ENCODE data around the gene CPEB1.

Gene CPEB1

GRCh38 chr15:82595766-82596165 is 51.4 kb downstream of the CPEB1 start:
- no peak for DNase-seq (ENCODE audit: low read depth in 1 of 2, low spot score in 1 of 2)

DNA sequence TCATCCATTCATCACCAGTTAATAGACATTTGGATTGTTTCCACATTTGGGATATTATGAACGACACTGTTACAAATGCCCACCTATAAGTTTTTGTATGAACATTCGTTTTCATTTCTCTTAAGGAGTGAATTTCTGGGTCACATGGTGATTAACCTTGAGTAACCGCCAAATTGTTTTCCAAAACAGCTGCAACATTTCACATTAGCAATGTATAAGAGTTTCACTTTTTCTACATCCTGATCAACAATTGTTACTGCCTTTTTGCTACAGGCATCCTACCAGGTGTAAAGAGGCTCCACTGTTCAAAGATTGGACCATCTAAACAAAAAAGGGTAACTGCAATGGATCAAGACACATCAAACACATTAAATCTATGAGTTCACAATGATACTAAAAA is 52.0 kb downstream of the CPEB1 start:
- no peak for DNase-seq (ENCODE audit: low read depth in 1 of 2, low spot score in 1 of 2)

GRCh38 chr15:82587805-82588204 is 59.4 kb downstream of the CPEB1 start:
- no peak for DNase-seq (ENCODE audit: low read depth in 1 of 2, low spot score in 1 of 2)

- DNase-seq (ENCODE audit: low read depth in 1 of 2, low spot score in 1 of 2) = no peak
These were observed 62.1 kb downstream of the CPEB1 start for GRCh38 chr15:82585072-82585471.

DNA sequence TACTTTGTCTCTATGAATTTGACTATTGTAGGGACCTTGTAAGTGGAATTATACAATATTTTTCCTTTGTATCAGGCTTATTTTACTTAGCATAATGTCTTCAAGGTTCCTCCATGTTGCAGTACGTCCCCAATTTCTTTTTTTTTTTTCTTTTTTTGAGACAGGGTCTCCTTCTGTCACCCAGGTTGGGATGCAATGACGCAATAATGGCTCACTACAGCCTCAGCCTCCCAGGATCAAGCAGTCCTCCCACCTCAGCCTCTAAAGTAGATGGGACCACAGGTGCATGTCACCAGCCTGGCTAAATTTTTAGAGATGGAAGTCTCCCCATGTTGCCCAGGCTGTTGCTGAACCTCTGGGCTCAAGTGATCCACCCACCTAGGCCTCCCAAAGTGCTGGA is 66.5 kb downstream of the CPEB1 start:
- DNase-seq (ENCODE audit: low read depth in 1 of 2, low spot score in 1 of 2) = no peak

DNA sequence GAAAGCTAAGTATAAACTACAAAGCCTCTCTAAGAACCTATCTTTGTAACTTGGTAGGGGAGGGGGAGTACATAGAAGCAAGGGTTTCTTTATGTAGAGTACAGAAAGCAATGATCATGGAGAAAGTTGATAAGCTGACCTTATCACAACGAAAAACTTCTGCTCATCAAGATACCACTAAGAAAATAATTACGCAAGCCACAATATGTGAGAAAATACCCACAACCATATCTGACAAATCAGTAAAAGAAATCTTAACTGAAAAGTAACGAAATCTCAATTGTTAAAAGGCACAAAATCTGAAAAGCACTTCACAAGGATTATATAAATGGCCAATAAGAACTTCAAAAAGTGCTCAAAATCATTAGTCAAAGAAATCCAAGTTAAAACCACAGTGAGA is 71.8 kb downstream of the CPEB1 start:
- no peak for DNase-seq (ENCODE audit: low read depth in 1 of 2, low spot score in 1 of 2)

DNA sequence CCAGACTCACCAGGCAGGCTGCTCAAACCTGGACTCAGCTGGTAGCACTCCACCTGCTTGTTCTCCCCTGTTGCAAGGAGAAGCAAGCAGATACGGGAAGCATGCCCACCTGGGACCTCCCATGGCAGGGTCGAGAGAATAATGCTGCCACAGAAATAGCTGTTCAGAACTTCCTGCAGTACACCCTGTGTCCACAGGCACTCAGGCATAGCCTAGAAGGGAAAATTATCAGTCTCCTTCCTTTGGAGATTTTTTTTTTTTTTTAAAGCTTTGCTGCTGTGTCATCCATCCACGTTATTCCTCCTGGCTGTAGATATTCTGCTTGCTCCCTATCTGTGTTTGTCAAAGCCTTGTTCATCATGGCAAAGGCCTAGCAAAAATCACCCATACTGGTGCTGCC is 74.2 kb downstream of the CPEB1 start:
- no peak for DNase-seq (ENCODE audit: low read depth in 1 of 2, low spot score in 1 of 2)

- DNase-seq (ENCODE audit: low read depth in 1 of 2, low spot score in 1 of 2) = no peak
These were observed 74.9 kb downstream of the CPEB1 start for GRCh38 chr15:82572311-82572710.

DNA sequence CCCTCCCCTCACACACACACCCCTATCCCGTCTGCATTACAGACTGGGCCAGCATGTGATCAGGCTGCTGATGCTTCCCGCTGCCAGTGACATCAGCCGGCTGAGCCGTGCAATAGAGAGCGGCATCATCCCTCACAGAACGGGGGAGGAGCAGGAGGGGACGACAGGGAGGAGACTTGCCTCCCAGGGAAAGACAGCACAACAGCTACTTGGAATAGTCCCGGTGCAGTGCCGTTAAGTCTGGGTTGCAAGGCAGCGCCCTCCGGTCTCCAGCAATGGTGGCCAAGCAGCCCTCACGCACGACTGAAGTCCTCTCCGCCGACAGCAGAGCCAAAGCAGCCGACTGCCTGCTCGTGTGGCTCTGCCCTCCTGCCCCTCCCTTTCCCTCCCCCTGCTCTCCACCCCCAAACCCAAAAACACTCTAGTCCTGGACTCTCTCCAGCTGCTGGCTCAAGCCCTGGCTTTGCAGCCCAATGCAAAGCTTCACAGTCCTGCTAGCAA is 75.4 kb downstream of the CPEB1 start:
- no peak for DNase-seq (ENCODE audit: low read depth in 1 of 2, low spot score in 1 of 2)

- DNase-seq (ENCODE audit: low read depth in 1 of 2, low spot score in 1 of 2) = no peak
These were observed 76.2 kb downstream of the CPEB1 start for GRCh38 chr15:82570721-82571508.

DNA sequence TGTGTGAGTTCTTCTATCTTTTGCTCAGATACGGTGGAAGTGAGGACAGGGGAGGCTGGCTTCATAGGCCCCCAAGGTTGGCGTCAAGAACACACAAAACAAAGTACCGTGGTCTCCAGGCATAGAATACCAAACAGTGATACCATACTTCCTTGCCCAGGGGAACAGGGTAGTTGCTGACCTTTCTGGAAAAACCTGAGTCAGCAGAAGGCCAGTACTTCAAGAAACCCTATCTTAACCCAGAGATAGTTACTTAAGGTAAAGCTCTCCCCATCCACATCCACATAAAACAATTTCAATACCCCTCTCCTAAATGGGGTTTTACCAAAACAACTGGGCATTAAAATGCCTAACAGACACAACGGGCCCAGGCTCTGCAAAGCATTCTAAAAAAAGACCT is 77.3 kb downstream of the CPEB1 start:
- no peak for DNase-seq (ENCODE audit: low read depth in 1 of 2, low spot score in 1 of 2)

- DNase-seq (ENCODE audit: low read depth in 1 of 2, low spot score in 1 of 2) = no peak
These were observed 78.2 kb downstream of the CPEB1 start for GRCh38 chr15:82568986-82569385.

GRCh38 chr15:82567661-82568060 is 79.5 kb downstream of the CPEB1 start:
- no peak for DNase-seq (ENCODE audit: low read depth in 1 of 2, low spot score in 1 of 2)

DNA sequence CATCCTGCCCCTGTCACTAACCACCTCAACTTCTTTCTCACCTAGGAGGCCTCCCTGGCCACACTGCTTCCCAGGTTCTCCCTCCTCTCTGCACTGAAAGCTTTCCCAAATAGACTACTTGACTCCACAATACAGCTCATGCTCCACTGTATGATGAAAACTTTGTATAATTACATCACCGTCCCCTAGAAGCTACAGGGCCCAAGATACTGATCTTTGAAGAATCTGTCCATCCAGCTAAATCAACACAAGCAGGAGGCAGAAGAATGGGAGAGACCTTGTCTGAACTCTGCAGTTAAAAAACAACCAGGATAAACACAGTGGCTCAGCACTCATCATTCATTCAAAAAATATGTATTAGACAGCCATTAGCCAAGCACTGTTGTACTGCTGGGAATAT is 80.5 kb downstream of the CPEB1 start:
- DNase-seq (ENCODE audit: low read depth in 1 of 2, low spot score in 1 of 2) = no peak

DNA sequence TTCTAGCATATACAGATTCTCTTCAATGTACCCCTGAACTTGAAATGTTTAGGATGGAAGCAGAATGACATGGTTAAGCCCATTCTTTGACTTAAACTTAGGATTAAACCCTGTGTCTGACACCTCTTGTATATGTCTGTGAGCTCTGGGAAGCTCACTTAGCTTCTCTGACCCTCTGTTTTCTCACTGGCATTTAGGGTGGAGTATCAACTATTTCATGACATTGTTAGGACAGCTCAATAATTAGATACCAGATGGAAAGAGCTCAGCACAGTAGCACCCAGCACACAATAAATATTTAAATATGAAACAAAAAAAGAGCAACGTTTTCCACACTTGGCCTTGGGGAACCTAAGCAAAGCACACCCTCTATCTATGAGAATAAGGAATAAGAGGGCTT is 88.7 kb downstream of the CPEB1 start:
- no peak for DNase-seq (ENCODE audit: low read depth in 1 of 2, low spot score in 1 of 2)

DNA sequence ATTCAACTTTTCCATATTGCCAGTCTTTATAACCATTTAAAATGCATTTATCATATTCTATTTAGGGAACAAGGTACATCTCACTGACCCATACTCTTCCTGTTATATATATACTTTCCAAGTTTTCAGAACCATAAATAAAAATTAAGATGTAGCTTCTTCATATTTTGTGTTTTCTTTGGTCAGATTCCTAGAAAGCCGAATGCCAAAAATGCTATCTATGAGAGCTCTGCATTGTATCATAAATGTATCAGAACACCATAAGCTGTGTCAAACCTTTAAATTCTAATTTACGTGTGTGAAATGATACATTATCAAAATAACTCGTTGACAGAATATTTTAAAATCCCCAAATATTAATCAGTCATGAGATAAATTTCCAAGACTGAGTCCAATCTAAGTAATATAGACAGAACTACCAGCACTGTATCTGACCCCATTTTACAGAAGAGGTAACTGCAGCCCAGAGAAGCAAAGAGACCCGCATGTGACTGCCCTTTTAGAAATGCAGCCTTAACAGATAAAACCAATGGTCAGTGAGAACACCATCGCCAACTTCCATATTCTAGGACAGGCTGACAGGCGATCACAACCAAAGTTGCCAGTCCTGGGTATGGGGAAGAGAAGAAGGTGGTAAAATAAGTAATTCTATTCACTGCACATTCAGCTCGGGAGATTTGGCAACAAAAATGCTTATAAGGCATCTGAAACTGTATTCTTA is 90.7 kb downstream of the CPEB1 start:
- no peak for DNase-seq (ENCODE audit: low read depth in 1 of 2, low spot score in 1 of 2)

GRCh38 chr15:82554849-82555248 is 92.3 kb downstream of the CPEB1 start:
- DNase-seq (ENCODE audit: low read depth in 1 of 2, low spot score in 1 of 2) = no peak

DNA sequence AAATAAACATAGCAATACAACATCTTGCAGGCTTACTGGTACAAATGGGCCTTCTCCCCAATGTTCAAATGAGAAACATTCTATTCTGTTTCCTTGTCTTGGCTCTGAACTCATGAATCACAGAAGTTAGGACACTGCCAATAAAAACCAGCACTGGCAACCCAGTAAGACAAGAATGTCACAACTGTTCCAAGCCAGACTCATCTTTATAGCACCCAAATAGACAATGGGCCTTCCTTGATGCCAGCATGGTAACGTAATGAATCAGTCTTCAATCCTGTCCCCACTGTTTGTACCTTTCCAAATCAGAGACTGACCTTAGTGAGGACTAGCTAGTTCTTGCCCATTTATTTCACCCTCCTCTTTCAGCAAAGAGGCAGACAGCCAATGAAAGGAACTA is 92.8 kb downstream of the CPEB1 start:
- DNase-seq (ENCODE audit: low read depth in 1 of 2, low spot score in 1 of 2) = no peak

DNA sequence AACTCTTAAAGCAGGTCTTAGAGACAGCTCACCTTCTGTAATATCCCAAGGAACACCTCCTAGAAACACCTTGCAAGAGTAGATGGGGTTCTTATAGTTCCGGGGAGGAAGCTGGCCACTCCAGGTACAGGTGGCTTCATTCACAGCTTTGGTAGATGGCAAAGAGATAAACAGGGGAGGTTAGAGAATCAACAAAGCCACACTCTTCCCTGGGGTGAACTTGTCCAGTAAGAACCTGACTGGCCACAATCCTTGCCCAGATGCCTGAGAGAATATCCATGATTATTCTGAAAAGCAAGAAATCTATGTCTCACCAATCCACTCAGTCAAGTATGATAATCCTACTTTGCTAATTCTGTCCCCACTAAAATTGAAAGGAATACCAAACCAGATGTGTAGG is 93.3 kb downstream of the CPEB1 start:
- DNase-seq (ENCODE audit: low read depth in 1 of 2, low spot score in 1 of 2) = no peak

- DNase-seq (ENCODE audit: low read depth in 1 of 2, low spot score in 1 of 2) = no peak
These were observed 94.3 kb downstream of the CPEB1 start for GRCh38 chr15:82552861-82553260.

DNA sequence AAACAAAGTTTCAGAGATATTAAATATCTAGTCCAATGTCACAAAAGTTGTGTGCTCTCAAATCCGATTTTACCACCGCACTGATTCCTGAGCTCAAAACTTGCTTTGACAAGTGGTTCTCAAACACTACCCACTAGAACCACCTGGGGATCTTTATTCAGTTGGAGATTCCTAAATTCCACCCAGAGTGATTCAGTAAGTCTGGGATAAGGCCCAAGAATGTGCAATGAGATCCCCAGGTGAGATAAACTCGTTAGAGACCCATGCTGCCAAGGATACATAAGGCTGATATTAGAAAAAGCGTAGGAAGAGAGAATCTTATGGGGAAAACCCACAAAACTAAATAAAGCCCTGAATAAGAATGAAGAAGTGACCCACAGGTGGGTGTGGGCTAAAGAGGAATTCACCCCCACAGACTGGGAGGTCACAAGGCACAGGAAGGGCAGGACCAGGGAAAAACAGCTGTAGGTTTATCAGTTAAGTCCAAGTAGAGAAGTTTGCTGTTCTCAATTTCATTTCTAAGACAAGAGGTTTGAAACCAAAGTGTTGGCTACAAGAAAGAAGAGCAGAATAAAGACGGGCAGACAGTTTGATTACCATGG is 95.4 kb downstream of the CPEB1 start:
- DNase-seq (ENCODE audit: low read depth in 1 of 2, low spot score in 1 of 2) = no peak

GRCh38 chr15:82549199-82549665 is 97.9 kb downstream of the CPEB1 start:
- no peak for DNase-seq (ENCODE audit: low read depth in 1 of 2, low spot score in 1 of 2)

Data from activated T-helper 1 cell treated with anti-CD3 and anti-CD28 coated beads, Interleukin-2, amount 50 U/mL, for 16 hours (primary cell).